Natural killer cell (primary cell): ENCODE data around the gene ACYP2. TPM values are rescaled to one million over a fixed set of nuclear protein-coding genes. Genes with fewer than 3 reads are reported as not detected.

Experiments
- ATAC-seq, 3 donors: fragments of 150-1000 bp in 2 of 3; fragments of 200-7000 bp in 1 of 3; cut with Tn5 transposase; 1 replicate in 1 of 3; 2 replicates in 2 of 3; pipeline ENCODE4 v1.10.0; 2021; ENCODE audit warnings: mild to moderate bottlenecking in 2 of 3, moderate library complexity in 2 of 3
- DNase-seq, 2 donors: peaks; one replicate each; pipeline versions ENCODE4 v3.0.0 to v3.0.0-alpha.2; 2013 to 2021; ENCODE audit warnings: mixed read lengths in 1 of 2
- H3K27ac ChIP-seq: one replicate; pipeline ENCODE4 v1.5.1; 2013; ENCODE audit warnings: mild to moderate bottlenecking, low read length
- H3K27me3 ChIP-seq: one replicate; pipeline ENCODE4 v1.6.1; 2013; ENCODE audit warnings: low read length; ENCODE audit not compliant: control insufficient read depth, insufficient read depth
- H3K36me3 ChIP-seq: one replicate; pipeline ENCODE4 v1.6.1; 2013; ENCODE audit warnings: low read length; ENCODE audit not compliant: control insufficient read depth, insufficient read depth
- H3K4me1 ChIP-seq: one replicate; pipeline ENCODE4 v1.6.1; 2013; ENCODE audit warnings: low read length; ENCODE audit not compliant: control insufficient read depth, insufficient read depth
- H3K4me3 ChIP-seq: one replicate; pipeline ENCODE4 v1.5.1; 2013; ENCODE audit warnings: low read length
- H3K9me3 ChIP-seq: one replicate; pipeline ENCODE4 v1.6.1; 2013; ENCODE audit warnings: low read length; ENCODE audit not compliant: control insufficient read depth, insufficient read depth
- H3K27ac Mint-ChIP-seq, 2 donors: one replicate each; pipeline ENCODE4 v1.8.0; 2022; ENCODE audit warnings: mild to moderate bottlenecking in 2 of 2, mixed read lengths in 2 of 2, moderate library complexity in 1 of 2
- H3K27me3 Mint-ChIP-seq, 2 donors: one replicate each; pipeline ENCODE4 v1.8.0; 2022; ENCODE audit warnings: low read depth in 2 of 2, mixed read lengths in 2 of 2
- H3K36me3 Mint-ChIP-seq: one replicate; pipeline ENCODE4 v1.8.0; 2022; ENCODE audit warnings: mixed read lengths
- H3K4me1 Mint-ChIP-seq, 2 donors: one replicate each; pipeline ENCODE4 v1.8.0; 2022; ENCODE audit warnings: mixed read lengths in 2 of 2
- H3K4me3 Mint-ChIP-seq: one replicate; pipeline ENCODE4 v1.8.0; 2022; ENCODE audit warnings: mild to moderate bottlenecking, moderate library complexity, mixed read lengths
- H3K9me3 Mint-ChIP-seq, 2 donors: one replicate each; pipeline ENCODE4 v1.8.0; 2022; ENCODE audit warnings: mixed read lengths in 2 of 2
- CTCF ChIP-seq: fragments of 200-600 bp; IDR thresholded peaks from one replicate; pipeline ENCODE4 v1.8.0; 2022; ENCODE audit warnings: antibody characterized with exemption
- WGBS: methylation state at CpG from one replicate; pipeline ENCODE4 v1.1.7; 2013; ENCODE audit warnings: missing lambda C conversion rate; ENCODE audit not compliant: insufficient coverage; 5-methylcytosine and 5-hydroxymethylcytosine counted together
- intact Hi-C: fragments of 100-400 bp; cut with micrococcal nuclease; formaldehyde crosslinking; loops from one replicate; pipeline ENCODE4 v1.14.2; 2022
- total RNA-seq, 4 donors: library from RNA; stranded (reverse); fragments of 120-200 nt in 1 of 4; gene quantifications; one replicate each; pipeline versions ENCODE4 v1.2.3 to v1.2.4, GENCODE V29; 2013 to 2022

ACYP2 gene
- total RNA-seq, 3 donors from 2014 or later (not counting 1 experiment from before 2014, with no cell fraction given): 14.3 to 18.1 (median 16.7) TPM

- Mint-ChIP-seq H3K4me1 (no peaks in the 10 kb centered on the region), H3K4me3 (no peak overlapping the region), H3K27ac (no peak overlapping the region), H3K9me3 (no peaks in the 10 kb centered on the region), H3K27me3 (no peaks in the 10 kb centered on the region), H3K36me3 (no peaks in the 10 kb centered on the region)
- no peak for TF ChIP-seq CTCF
- Histone ChIP-seq H3K27me3 (no peaks in the 10 kb centered on the region), H3K9me3 (no peaks in the 10 kb centered on the region), H3K4me1 (no peaks in the 10 kb centered on the region), H3K4me3 (no peak overlapping the region), H3K27ac (no peak overlapping the region), H3K36me3 (no peaks in the 10 kb centered on the region)
- DNase-seq (no peak), ATAC-seq (no peak)
- intact Hi-C loops: no loop called here
- WGBS: 96% methylated on average over 2 of the region's 2 CpGs
Measured at GRCh38 chr2:54226260-54226659, 110.8 kb downstream of the ACYP2 start.

- Histone ChIP-seq H3K4me3 (no peak overlapping the region), H3K27ac (no peak overlapping the region), H3K4me1 (no peaks in the 10 kb centered on the region), H3K36me3 (no peaks in the 10 kb centered on the region), H3K27me3 (no peaks in the 10 kb centered on the region), H3K9me3 (no peaks in the 10 kb centered on the region)
- Mint-ChIP-seq H3K27me3 (no peaks in the 10 kb centered on the region), H3K27ac (no peak overlapping the region), H3K9me3 (no peaks in the 10 kb centered on the region), H3K4me3 (no peak overlapping the region), H3K4me1 (no peaks in the 10 kb centered on the region), H3K36me3 (no peaks in the 10 kb centered on the region)
- intact Hi-C loops: no loop called here
- TF ChIP-seq CTCF: no peak
- ATAC-seq (no peak), DNase-seq (no peak)
Measured at GRCh38 chr2:54227798-54228197, 112.4 kb downstream of the ACYP2 start.

- Mint-ChIP-seq H3K4me3 (no peak overlapping the region), H3K36me3 (no peaks in the 10 kb centered on the region), H3K27ac (no peak overlapping the region), H3K27me3 (no peaks in the 10 kb centered on the region), H3K9me3 (no peaks in the 10 kb centered on the region), H3K4me1 (no peaks in the 10 kb centered on the region)
- H3K4me3 ChIP-seq: no peak overlapping the region
- H3K27ac ChIP-seq: no peak overlapping the region
- intact Hi-C loops: no loop called here
- 82% methylated on average over 1 of the region's 2 CpGs for WGBS
- no peaks in the 10 kb centered on the region for H3K27me3 ChIP-seq
- no peak for DNase-seq
- no peaks in the 10 kb centered on the region for H3K9me3 ChIP-seq
- H3K4me1 ChIP-seq: no peaks in the 10 kb centered on the region
- no peak for ATAC-seq
- TF ChIP-seq CTCF: no peak
- no peaks in the 10 kb centered on the region for H3K36me3 ChIP-seq
Measured at GRCh38 chr2:54228945-54229344, 113.5 kb downstream of the ACYP2 start.

GRCh38 chr2:54233832-54234649 lies 118.6 kb downstream of the ACYP2 start:
- Mint-ChIP-seq H3K4me1 (no peaks in the 10 kb centered on the region), H3K36me3 (no peaks in the 10 kb centered on the region), H3K27ac (no peak overlapping the region), H3K4me3 (no peak overlapping the region), H3K9me3 (peaks cover 4 to 5% of the 10 kb centered on the region in 2 donors), H3K27me3 (no peaks in the 10 kb centered on the region)
- Histone ChIP-seq H3K27me3 (no peaks in the 10 kb centered on the region), H3K9me3 (no peaks in the 10 kb centered on the region), H3K27ac (no peak overlapping the region), H3K4me1 (no peaks in the 10 kb centered on the region), H3K4me3 (no peak overlapping the region), H3K36me3 (no peaks in the 10 kb centered on the region)
- intact Hi-C loops: no loop called here
- no peak for DNase-seq
- 83% methylated on average over 4 of the region's 4 CpGs for whole genome bisulfite sequencing
- ATAC-seq: no peak
- no peak for TF ChIP-seq CTCF
